Activated naive CD8-positive, alpha-beta T cell treated with anti-CD3 and anti-CD28 coated beads, Interleukin-2, amount 10 ng/mL, durations not matched to agents 7 days and 5 days (primary cell): ENCODE measurements around the gene SUMO1. TPM values are rescaled to one million over a fixed set of nuclear protein-coding genes. Genes with fewer than 3 reads are reported as not detected.
"Not testable (repeated sequence)": the region's sequence is repeated elsewhere in the genome, so short reads cannot be mapped to it uniquely, and the experiment has no call there.

Source experiments
- ATAC-seq: fragments of 150-1000 bp; cut with Tn5 transposase; one replicate; pipeline ENCODE4 v1.10.0; 2021; ENCODE audit warnings: low read depth, moderate library complexity
- POLR2A ChIA-PET: fragments of 350-600 bp; sonication (Branson Sonifier 250); formaldehyde crosslinking; loops from one replicate; lab custom pipeline; 2021; ENCODE audit warnings: antibody characterized with exemption; lab: Charles Lee
- DNase-seq: peaks from one replicate; pipeline ENCODE4 v3.0.0; 2021
- H3K27ac Mint-ChIP-seq: one replicate; pipeline ENCODE4 v1.8.0; 2022; ENCODE audit warnings: mild to moderate bottlenecking, mixed read lengths
- H3K27me3 Mint-ChIP-seq: one replicate; pipeline ENCODE4 v1.8.0; 2022; ENCODE audit warnings: mild to moderate bottlenecking, moderate library complexity, mixed read lengths
- H3K36me3 Mint-ChIP-seq: one replicate; pipeline ENCODE4 v1.8.0; 2021; ENCODE audit warnings: mild to moderate bottlenecking, mixed read lengths
- H3K4me1 Mint-ChIP-seq: one replicate; pipeline ENCODE4 v1.8.0; 2021; ENCODE audit warnings: mixed read lengths
- H3K4me3 Mint-ChIP-seq: one replicate; pipeline ENCODE4 v1.8.0; 2022; ENCODE audit warnings: mild to moderate bottlenecking, moderate library complexity, mixed read lengths
- H3K9me3 Mint-ChIP-seq: one replicate; pipeline ENCODE4 v1.8.0; 2021; ENCODE audit warnings: mixed read lengths
- total RNA-seq, 2 experiments: library from RNA; stranded (reverse); gene quantifications; one replicate each; pipeline ENCODE4 v1.2.3, GENCODE V29; 2021

SUMO1 gene
- total RNA-seq, 2 experiments from 2014 or later = 84.6 to 85.5 TPM

DNA sequence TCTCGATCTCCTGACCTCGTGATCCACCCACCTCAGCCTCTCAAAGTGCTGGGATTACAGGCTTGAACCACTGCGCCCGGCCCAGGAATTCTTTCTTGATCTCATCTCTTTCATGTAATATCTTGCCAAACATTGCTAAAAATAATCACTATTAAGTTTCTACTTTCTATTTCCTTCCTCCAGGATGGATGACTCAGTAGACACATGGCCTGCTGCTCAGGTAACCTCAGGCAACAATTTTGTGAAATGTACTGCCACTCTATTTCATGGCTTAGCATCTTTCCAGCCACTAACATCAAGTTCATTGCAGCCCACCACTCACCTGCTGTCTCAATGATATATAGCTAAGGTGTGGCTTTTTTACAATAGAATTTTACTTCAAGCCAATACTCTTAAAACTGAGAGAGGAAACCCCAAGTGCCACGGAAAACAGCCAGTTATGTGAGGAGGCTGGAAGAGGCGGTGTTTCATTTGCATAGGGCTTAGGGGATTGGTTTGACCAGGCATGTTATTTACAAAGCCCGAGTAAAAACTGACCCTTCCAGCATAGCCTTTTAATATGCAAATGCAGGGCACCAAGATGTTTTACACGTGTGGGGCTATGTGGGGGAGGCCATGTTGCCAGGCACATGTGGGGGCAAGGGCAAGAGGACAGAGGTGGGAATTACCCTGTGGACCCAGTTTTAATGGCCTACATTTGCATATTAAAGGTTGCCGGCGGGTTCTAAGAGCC is 11.3 kb upstream of the SUMO1 start:
- peak overlapping the region; percentile 56 for H3K27ac Mint-ChIP-seq
- peaks cover 7% of the 10 kb centered on the region for H3K4me1 Mint-ChIP-seq
- no peak for ATAC-seq
- H3K9me3 Mint-ChIP-seq = peaks cover 2% of the 10 kb centered on the region
- DNase-seq = no peak
- H3K36me3 Mint-ChIP-seq = peaks cover 8% of the 10 kb centered on the region
- POLR2A ChIA-PET = interaction anchor here (0.9 to 2.8 kb wide), 2 partner anchors 11 to 15 kb away, joined by 7 to 8 read pairs; partner anchors contain the start of gene SUMO1
- peaks cover 6% of the 10 kb centered on the region for H3K27me3 Mint-ChIP-seq
- peak overlapping the region; percentile 31 for H3K4me3 Mint-ChIP-seq

DNA sequence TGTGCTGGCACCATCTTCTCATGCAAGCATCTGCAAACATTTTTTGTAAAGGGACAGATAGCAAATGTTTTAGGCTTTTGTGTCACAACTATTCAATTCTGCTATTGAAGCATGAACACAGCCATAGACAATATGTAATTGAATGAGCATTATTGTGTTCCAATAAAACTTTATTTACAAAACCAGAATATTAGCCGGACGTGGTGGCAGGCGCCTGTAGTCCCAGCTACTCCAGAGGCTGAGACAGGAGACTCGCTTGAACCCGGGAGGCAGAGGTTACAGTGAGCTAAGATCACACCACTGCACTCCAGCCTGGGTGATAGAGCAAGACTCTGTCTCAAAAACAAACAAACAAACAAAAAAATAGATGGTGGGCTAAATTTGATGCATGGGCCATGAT is 9.3 kb upstream of the SUMO1 start:
- H3K27me3 Mint-ChIP-seq, H3K36me3 Mint-ChIP-seq, H3K9me3 Mint-ChIP-seq, H3K27ac Mint-ChIP-seq, ATAC-seq, H3K4me1 Mint-ChIP-seq, DNase-seq, H3K4me3 Mint-ChIP-seq, POLR2A ChIA-PET: not testable (repeated sequence)

DNA sequence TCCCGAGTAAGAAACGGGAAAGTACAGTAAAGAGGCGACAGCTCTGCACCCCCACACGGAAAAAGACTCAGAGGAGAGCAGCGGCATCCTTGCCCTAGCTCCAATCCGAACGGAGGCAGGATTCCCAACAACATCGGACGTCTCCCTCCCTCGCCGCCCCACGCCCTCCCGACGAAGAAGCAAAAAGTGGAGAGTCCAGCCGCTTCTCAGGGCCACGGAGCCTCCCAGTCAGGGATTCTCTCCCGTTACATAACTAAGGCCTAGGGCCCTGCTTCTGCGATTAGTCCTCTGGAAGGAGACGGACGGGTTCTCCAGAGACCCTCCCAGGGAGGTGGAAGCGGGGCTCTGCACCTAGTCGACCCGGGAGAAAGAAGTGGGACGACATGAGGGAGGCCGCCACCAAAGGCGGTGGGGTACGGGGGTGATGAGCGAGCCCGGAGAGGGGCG is 587 bp downstream of the SUMO1 start:
- Mint-ChIP-seq H3K27me3 (no peaks in the 10 kb centered on the region), H3K4me3 (peak overlapping the region; percentile 92), H3K27ac (peak overlapping the region; percentile 88), H3K9me3 (no peaks in the 10 kb centered on the region), H3K4me1 (peaks cover 20% of the 10 kb centered on the region), H3K36me3 (no peaks in the 10 kb centered on the region)
- POLR2A ChIA-PET = interaction anchor here (0.8 to 2.0 kb wide), 6 partner anchors 9 to 457 kb away, joined by 3 to 16 read pairs (median 6); partner anchors contain the start of genes ALS2 and NOP58
- ATAC-seq (peak; percentile 62), DNase-seq (no peak)

DNA sequence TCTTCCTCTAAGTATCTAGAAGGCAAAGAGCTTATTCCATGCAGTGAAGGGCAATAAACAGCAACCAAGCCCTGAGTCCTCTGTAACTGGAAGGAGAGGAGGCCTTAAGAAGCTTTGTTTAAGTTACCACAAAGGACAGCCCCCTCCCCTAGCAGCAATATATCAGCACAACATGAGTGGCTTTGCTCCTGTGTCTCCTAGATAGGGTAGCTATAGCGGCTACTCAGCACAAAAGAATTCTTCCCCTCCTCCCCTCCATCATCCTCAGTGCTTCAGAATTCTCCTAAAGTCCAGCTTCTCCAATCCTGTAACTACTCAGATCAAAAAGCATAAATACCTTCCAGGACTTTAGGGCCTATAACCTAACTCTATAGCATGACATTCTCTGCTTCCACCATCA is 16.5 kb downstream of the SUMO1 start:
- Mint-ChIP-seq H3K36me3 (peaks cover 32% of the 10 kb centered on the region), H3K9me3 (no peaks in the 10 kb centered on the region), H3K27ac (no peak overlapping the region), H3K27me3 (no peaks in the 10 kb centered on the region), H3K4me1 (peaks cover 17% of the 10 kb centered on the region), H3K4me3 (no peak overlapping the region)
- POLR2A ChIA-PET = no interaction called here
- ATAC-seq = no peak
- no peak for DNase-seq

DNA sequence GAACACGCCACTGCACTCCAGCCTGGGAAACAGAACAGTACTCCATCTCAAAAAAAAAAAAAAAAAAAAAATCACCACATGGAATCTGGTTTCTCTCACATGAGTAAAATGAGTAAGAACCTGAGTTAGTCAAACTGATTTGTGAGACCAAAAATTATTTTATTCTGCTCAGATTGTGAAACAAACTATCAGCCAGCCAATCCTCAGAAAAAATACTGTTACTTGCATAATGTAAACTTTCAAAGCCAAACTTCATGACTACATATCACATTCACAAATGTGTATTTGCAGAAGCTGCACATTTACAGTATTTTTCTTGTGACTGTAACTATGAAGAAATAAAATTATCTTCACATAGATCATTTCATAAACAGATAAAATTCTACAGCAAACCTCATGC is 23.2 kb downstream of the SUMO1 start:
- POLR2A ChIA-PET = no interaction called here

DNA sequence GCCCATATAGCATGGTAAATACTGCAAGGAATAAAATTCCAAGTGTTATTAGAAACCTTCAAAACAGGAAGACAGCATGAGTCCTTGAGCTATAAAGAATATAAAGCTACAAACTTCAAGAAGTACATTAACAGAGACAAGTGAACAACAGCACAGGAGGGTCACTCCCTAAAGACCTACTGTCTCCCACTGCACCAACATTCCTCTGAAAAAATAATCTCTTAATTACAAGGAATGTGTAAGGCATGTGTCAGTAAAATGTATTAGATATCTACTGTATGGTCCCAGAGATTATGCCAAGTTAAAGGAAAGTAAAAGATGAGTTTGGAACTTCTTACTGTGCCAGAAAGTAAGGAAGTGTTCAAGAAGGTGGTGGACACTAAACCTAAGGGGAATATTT is 29.9 kb downstream of the SUMO1 start:
- no peak overlapping the region for H3K27ac Mint-ChIP-seq
- no peak overlapping the region for H3K4me3 Mint-ChIP-seq
- POLR2A ChIA-PET = interaction anchor here (0.6 kb wide), 1 partner anchor 16 kb away, joined by 4 read pairs; no protein-coding TSS in a partner anchor
- H3K9me3 Mint-ChIP-seq = no peaks in the 10 kb centered on the region
- H3K4me1 Mint-ChIP-seq = no peaks in the 10 kb centered on the region
- no peaks in the 10 kb centered on the region for H3K27me3 Mint-ChIP-seq
- no peak for ATAC-seq
- DNase-seq = no peak
- H3K36me3 Mint-ChIP-seq = peaks cover 12% of the 10 kb centered on the region

More for the DNA sequence above, 23.2 kb downstream of the SUMO1 start:
- ATAC-seq = no peak
- no peaks in the 10 kb centered on the region for H3K9me3 Mint-ChIP-seq
- DNase-seq = no peak
- no peaks in the 10 kb centered on the region for H3K27me3 Mint-ChIP-seq
- no peak overlapping the region for H3K27ac Mint-ChIP-seq
- no peaks in the 10 kb centered on the region for H3K4me1 Mint-ChIP-seq
- H3K36me3 Mint-ChIP-seq = peaks cover 13% of the 10 kb centered on the region
- H3K4me3 Mint-ChIP-seq = no peak overlapping the region

DNA sequence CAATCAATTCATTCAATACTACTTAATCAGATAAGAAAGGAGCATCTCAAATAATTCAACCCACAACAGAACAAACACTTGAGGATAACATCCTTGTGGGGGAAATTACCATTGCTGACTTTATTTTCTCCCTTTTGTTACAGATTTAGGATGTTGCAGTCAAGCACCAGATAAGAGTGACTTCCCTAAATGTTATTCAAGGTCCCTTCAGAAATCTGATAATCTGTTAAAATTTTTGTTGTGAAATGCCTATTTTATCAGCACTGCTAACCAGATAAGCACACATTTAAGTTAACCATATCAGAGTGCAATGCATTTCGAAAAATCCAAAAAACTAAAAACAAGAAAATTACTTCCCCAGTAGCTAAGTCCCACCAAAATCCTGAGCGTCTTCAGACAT is 33.5 kb downstream of the SUMO1 start:
- H3K9me3 Mint-ChIP-seq = no peaks in the 10 kb centered on the region
- POLR2A ChIA-PET = no interaction called here
- ATAC-seq = no peak

DNA sequence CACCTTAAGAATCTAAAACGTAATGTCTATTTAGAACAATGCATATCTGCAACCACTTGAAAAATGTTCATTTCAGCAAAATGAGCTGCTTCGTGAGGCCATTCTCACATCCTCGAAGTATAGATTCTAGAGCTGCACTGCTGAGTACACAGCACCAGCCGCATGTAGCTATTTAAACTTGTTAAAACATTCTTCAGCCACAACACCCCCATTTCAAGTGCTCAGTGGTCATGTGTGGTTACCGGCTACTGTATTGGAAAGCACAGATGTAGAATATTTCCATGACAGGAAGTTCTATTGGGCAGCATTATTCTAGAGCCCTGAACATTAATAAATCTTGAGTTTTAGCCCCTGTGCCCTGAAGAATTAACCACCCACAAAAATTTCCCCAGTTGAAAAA is 35.0 kb downstream of the SUMO1 start:
- no peaks in the 10 kb centered on the region for H3K9me3 Mint-ChIP-seq
- DNase-seq (no peak), ATAC-seq (no peak)
- no peaks in the 10 kb centered on the region for H3K4me1 Mint-ChIP-seq
- H3K36me3 Mint-ChIP-seq = peaks cover 15% of the 10 kb centered on the region
- POLR2A ChIA-PET = no interaction called here
- no peak overlapping the region for H3K4me3 Mint-ChIP-seq
- peaks cover 10% of the 10 kb centered on the region for H3K27me3 Mint-ChIP-seq
- no peak overlapping the region for H3K27ac Mint-ChIP-seq

More for the DNA sequence above, 33.5 kb downstream of the SUMO1 start:
- Mint-ChIP-seq H3K4me3 (no peak overlapping the region), H3K4me1 (no peaks in the 10 kb centered on the region), H3K36me3 (peaks cover 15% of the 10 kb centered on the region), H3K27me3 (peaks cover 3% of the 10 kb centered on the region), H3K27ac (no peak overlapping the region)
- DNase-seq = no peak

DNA sequence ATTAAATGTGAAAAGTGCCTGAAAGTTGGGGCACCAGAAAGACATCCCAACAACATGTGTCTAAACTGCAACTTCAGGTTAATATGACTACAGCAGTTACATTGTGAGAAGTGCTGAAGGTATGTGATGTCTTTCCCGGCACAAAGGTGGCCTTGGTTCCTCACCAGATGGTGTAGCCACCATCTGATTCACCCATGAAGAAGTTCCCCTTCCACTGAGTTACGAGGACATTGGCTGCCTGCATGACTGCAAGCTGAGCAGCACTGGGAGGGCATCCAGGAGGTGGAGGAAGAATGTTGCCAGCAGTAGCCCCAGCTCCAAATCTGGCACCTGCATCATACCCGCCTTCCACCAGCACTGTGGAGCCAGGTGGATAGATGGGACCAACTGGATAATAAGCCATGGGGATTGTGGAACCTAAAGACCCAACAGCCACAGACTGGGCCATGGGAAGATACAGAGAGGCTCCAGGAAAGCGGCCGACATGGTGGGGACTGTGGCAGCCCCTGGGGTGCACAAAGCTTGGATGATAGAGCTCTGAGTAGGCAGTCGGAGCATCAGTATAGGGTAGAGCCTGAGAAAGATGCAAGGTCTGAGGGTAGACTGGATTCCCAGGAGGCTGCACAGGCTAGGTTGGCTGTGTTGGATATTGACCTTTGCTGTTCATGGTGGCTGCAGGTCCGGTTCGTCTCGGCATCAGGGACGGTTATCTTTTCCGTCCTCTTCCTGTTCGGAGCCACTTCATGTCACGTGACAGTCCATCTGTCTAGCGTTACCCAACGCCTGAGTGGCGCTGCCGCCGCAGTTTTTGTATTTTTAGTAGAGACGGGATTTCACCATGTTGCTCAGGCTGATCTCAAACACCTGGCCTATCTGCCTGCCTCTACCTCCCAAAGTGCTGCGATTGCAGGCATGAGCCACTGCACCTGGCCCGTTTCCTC is 36.9 kb downstream of the SUMO1 start:
- Mint-ChIP-seq H3K9me3 (no peaks in the 10 kb centered on the region), H3K27ac (no peak overlapping the region)
- POLR2A ChIA-PET = no interaction called here

DNA sequence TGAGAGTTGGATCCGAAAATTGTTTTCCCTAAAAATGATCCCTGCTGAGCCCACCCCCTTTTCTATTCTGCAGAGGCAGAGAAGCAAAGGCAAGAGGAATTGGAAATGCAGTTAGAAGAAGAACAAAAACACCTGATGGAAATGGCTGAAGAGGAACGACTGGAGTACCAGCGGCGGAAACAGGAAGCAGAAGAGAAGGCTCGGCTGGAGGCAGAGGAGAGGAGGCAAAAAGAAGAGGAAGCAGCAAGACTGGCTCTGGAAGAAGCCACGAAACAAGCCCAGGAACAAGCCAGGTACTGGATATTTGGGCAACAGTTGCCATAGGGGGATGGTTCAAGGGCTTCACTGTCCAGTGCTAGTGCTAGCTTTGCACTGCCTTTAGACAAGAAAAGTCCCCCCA is 41.7 kb downstream of the SUMO1 start:
- no peak for DNase-seq
- Mint-ChIP-seq H3K4me3 (no peak overlapping the region), H3K36me3 (no peaks in the 10 kb centered on the region), H3K27ac (no peak overlapping the region), H3K27me3 (peaks cover 35% of the 10 kb centered on the region), H3K4me1 (no peaks in the 10 kb centered on the region), H3K9me3 (no peaks in the 10 kb centered on the region)
- no peak for ATAC-seq
- POLR2A ChIA-PET = no interaction called here

More for the DNA sequence above, 36.9 kb downstream of the SUMO1 start:
- ATAC-seq = no peak
- DNase-seq = no peak
- H3K36me3 Mint-ChIP-seq = peaks cover 9% of the 10 kb centered on the region
- H3K4me3 Mint-ChIP-seq = no peak overlapping the region
- peaks cover 20% of the 10 kb centered on the region for H3K27me3 Mint-ChIP-seq
- no peaks in the 10 kb centered on the region for H3K4me1 Mint-ChIP-seq

DNA sequence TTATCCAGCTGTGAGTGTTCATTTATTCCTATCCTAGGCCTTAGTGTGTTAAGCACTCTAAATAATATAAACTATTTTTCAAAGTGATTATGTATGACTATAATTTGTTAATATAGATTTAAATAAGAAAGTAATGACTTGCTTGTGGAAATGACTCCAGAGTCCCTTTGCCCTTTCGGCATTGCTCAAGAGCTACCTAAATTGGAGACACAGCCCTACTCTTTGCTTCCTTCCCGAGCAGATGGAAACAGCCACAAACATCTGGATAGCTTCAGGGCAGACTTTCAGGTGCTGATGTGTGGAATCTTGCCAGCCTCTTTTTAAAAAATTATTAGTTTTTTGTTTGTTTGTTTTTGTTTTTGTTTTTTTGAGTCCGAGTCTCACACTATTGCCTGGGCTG is 44.0 kb downstream of the SUMO1 start:
- Mint-ChIP-seq H3K27me3 (peaks cover 33% of the 10 kb centered on the region), H3K4me3 (no peak overlapping the region), H3K27ac (no peak overlapping the region), H3K36me3 (no peaks in the 10 kb centered on the region), H3K4me1 (no peaks in the 10 kb centered on the region), H3K9me3 (no peaks in the 10 kb centered on the region)
- DNase-seq = no peak
- POLR2A ChIA-PET = no interaction called here
- no peak for ATAC-seq

DNA sequence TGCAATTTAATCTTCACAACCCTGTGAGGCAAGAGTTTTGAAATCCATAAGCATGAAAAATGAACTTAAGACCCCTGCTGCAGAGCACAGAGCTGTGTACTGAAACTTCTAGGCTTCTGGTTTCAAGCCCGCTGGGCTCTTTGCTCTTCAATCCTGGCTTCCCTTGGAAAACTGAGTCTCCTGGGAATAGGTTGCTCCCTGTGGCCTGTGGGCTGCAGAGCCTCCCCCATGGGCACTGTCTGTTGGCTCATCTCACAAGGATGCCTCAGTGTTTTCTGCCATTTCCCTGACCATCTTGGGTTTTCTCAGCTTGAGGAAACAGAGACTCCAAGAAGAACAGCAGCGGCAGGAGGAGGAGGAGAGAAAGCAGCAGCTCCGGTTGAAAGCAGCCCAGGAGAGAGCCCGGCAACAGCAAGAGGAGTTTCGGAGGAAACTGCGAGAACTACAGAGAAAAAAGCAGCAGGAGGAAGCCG is 44.5 kb downstream of the SUMO1 start:
- DNase-seq = no peak
- POLR2A ChIA-PET = no interaction called here
- Mint-ChIP-seq H3K9me3 (no peaks in the 10 kb centered on the region), H3K27ac (no peak overlapping the region), H3K4me3 (no peak overlapping the region), H3K4me1 (no peaks in the 10 kb centered on the region), H3K36me3 (no peaks in the 10 kb centered on the region), H3K27me3 (peaks cover 34% of the 10 kb centered on the region)
- ATAC-seq = no peak

DNA sequence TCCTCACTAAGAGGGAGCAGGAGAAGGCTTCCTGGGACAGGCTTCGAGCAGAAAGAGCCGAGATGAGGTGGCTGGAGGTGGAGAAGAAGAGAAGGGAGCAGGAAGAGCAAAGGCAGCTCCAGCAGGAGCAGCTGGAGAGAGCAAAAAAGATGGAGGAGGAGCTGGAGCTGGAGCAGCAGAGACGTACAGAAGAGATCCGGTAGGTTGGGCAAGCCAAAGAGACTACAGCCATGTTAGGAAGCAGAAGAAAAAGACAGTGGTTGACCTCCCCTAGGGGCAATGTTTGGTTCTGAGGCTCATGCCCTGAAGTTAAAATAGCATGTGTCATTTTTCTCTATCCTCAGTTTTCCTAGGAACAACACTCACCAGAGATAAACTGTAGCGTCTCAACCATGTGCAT is 45.1 kb downstream of the SUMO1 start:
- DNase-seq (no peak), ATAC-seq (no peak)
- Mint-ChIP-seq H3K9me3 (no peaks in the 10 kb centered on the region), H3K4me1 (no peaks in the 10 kb centered on the region), H3K36me3 (no peaks in the 10 kb centered on the region), H3K4me3 (no peak overlapping the region), H3K27me3 (peaks cover 29% of the 10 kb centered on the region), H3K27ac (no peak overlapping the region)
- POLR2A ChIA-PET = no interaction called here
